Tongue (tissue), 2 donors: ENCODE measurements around the gene PDCD4. TPM values are rescaled to one million over a fixed set of nuclear protein-coding genes. Genes with fewer than 3 reads are reported as not detected.
A peak's percentile ranks its signal among the peaks of the same experiment; 100 is the strongest.

ENCODE experiments used
- DNase-seq: peaks from one replicate; pipeline ENCODE4 v3.0.0-alpha.2; 2015
- total RNA-seq: library from RNA; depleted of rRNA; stranded (reverse); fragments of >200 nt; gene quantifications from one replicate; pipeline ENCODE4 v1.2.3, GENCODE V29; 2014

The PDCD4 gene
- total RNA-seq, 1 donor from 2014 or later = 150 TPM

- no peak for DNase-seq
Observed at GRCh38 chr10:110842326-110842904, 29.3 kb upstream of the PDCD4 start.

- no peak for DNase-seq
Observed at GRCh38 chr10:110843031-110843430, 28.7 kb upstream of the PDCD4 start.

- no peak for DNase-seq
Observed at GRCh38 chr10:110843796-110844616, 27.7 kb upstream of the PDCD4 start.

GRCh38 chr10:110844617-110844881 is 27.2 kb upstream of the PDCD4 start:
- DNase-seq = no peak

GRCh38 chr10:110845192-110845755 is 26.5 kb upstream of the PDCD4 start:
- no peak for DNase-seq

- peak; percentile 62 for DNase-seq
Observed at GRCh38 chr10:110845756-110846620, 25.7 kb upstream of the PDCD4 start.

GRCh38 chr10:110847374-110847773 is 24.4 kb upstream of the PDCD4 start:
- no peak for DNase-seq

- no peak for DNase-seq
Observed at GRCh38 chr10:110848106-110848505, 23.6 kb upstream of the PDCD4 start.

GRCh38 chr10:110850099-110850498 is 21.6 kb upstream of the PDCD4 start:
- DNase-seq = no peak

GRCh38 chr10:110851020-110851612 is 20.6 kb upstream of the PDCD4 start:
- no peak for DNase-seq

- DNase-seq = no peak
Observed at GRCh38 chr10:110852255-110852896, 19.4 kb upstream of the PDCD4 start.

GRCh38 chr10:110852947-110853346 is 18.8 kb upstream of the PDCD4 start:
- DNase-seq = no peak

GRCh38 chr10:110853921-110854605 is 17.7 kb upstream of the PDCD4 start:
- no peak for DNase-seq

- peak; percentile 75 for DNase-seq
Observed at GRCh38 chr10:110857265-110858171, 14.2 kb upstream of the PDCD4 start.

- DNase-seq = no peak
Observed at GRCh38 chr10:110858297-110858934, 13.3 kb upstream of the PDCD4 start.

GRCh38 chr10:110859206-110859972 is 12.3 kb upstream of the PDCD4 start:
- DNase-seq = no peak

- no peak for DNase-seq
Observed at GRCh38 chr10:110859973-110860376, 11.8 kb upstream of the PDCD4 start.

GRCh38 chr10:110860576-110861241 is 11.0 kb upstream of the PDCD4 start:
- DNase-seq = no peak
